GM12865 (cell line): ENCODE data around the gene THRAP3.
A peak's percentile ranks its signal among the peaks of the same experiment; 100 is the strongest.
"Not testable (repeated sequence)": the region's sequence is repeated elsewhere in the genome, so short reads cannot be mapped to it uniquely, and the experiment has no call there.

ENCODE experiments used
- DNase-seq: peaks from one replicate; pipeline ENCODE4 v3.0.0; 2010; ENCODE audit warnings: low read depth
- H3K4me3 ChIP-seq: 2 replicates; pipeline ENCODE4 v1.5.1; 2011; ENCODE audit warnings: mild to moderate bottlenecking, low read depth, low read length, control low read depth
- CTCF ChIP-seq: IDR thresholded peaks from 2 replicates; pipeline ENCODE4 v1.5.1; 2011; ENCODE audit warnings: low read length, control low read depth, low read depth, inconsistent platforms; ENCODE audit not compliant: insufficient read depth; ENCODE audit errors: missing control alignments

Gene THRAP3

GRCh38 chr1:36178471-36179219, 45.6 kb upstream of the THRAP3 start:
- no peak for TF ChIP-seq CTCF
- DNase-seq: no peak
- no peak overlapping the region for H3K4me3 ChIP-seq

- no peak for DNase-seq
Observed at GRCh38 chr1:36179220-36179600, 45.0 kb upstream of the THRAP3 start.

GRCh38 chr1:36182734-36183133, 41.5 kb upstream of the THRAP3 start:
- no peak overlapping the region for H3K4me3 ChIP-seq
- no peak for TF ChIP-seq CTCF
- no peak for DNase-seq

More at GRCh38 chr1:36179220-36179600, 45.0 kb upstream of the THRAP3 start:
- no peak overlapping the region for H3K4me3 ChIP-seq
- TF ChIP-seq CTCF: no peak

- TF ChIP-seq CTCF: no peak
- no peak for DNase-seq
- no peak overlapping the region for H3K4me3 ChIP-seq
Observed at GRCh38 chr1:36183309-36183856, 40.9 kb upstream of the THRAP3 start.

- no peak overlapping the region for H3K4me3 ChIP-seq
- peak; percentile 89 for DNase-seq
- TF ChIP-seq CTCF: peak; percentile 85
Observed at GRCh38 chr1:36187800-36188593, 36.2 kb upstream of the THRAP3 start.

- not testable (repeated sequence) for H3K4me3 ChIP-seq, DNase-seq
Observed at GRCh38 chr1:36196805-36197204, 27.4 kb upstream of the THRAP3 start.

GRCh38 chr1:36198641-36199040, 25.6 kb upstream of the THRAP3 start:
- H3K4me3 ChIP-seq: no peak overlapping the region
- DNase-seq: no peak
- no peak for TF ChIP-seq CTCF
